COR-L47 (cell line): ENCODE data around the gene TOLLIP.

ENCODE experiments used
- DNase-seq: peaks from one replicate; lab custom pipeline; 2025; lab: John Stamatoyannopoulos, UW

TOLLIP gene

GRCh38 chr11:1231396-1232020 lies 77.9 kb downstream of the TOLLIP start:
- peak; percentile 58 for DNase-seq

GRCh38 chr11:1230456-1231395 lies 78.7 kb downstream of the TOLLIP start:
- no peak for DNase-seq

GRCh38 chr11:1230121-1230455 lies 79.3 kb downstream of the TOLLIP start:
- DNase-seq: no peak

GRCh38 chr11:1229471-1230120 lies 79.8 kb downstream of the TOLLIP start:
- no peak for DNase-seq

- no peak for DNase-seq
These were observed 80.4 kb downstream of the TOLLIP start for GRCh38 chr11:1228921-1229451.

- no peak for DNase-seq
These were observed 81.2 kb downstream of the TOLLIP start for GRCh38 chr11:1228101-1228821.

- no peak for DNase-seq
These were observed 81.8 kb downstream of the TOLLIP start for GRCh38 chr11:1227551-1228100.

- DNase-seq: no peak
These were observed 82.4 kb downstream of the TOLLIP start for GRCh38 chr11:1226986-1227550.

- DNase-seq: no peak
These were observed 83.0 kb downstream of the TOLLIP start for GRCh38 chr11:1226226-1226985.

- no peak for DNase-seq
These were observed 83.8 kb downstream of the TOLLIP start for GRCh38 chr11:1225386-1226225.

- DNase-seq: no peak
These were observed 84.7 kb downstream of the TOLLIP start for GRCh38 chr11:1224491-1225385.
